ENCODE data around the gene PROC. TPM values are rescaled to one million over a fixed set of nuclear protein-coding genes. Genes with fewer than 3 reads are reported as not detected.

The PROC gene
- total RNA-seq, 2 experiments from 2014 or later = 0.41 to 0.59 TPM

DNA sequence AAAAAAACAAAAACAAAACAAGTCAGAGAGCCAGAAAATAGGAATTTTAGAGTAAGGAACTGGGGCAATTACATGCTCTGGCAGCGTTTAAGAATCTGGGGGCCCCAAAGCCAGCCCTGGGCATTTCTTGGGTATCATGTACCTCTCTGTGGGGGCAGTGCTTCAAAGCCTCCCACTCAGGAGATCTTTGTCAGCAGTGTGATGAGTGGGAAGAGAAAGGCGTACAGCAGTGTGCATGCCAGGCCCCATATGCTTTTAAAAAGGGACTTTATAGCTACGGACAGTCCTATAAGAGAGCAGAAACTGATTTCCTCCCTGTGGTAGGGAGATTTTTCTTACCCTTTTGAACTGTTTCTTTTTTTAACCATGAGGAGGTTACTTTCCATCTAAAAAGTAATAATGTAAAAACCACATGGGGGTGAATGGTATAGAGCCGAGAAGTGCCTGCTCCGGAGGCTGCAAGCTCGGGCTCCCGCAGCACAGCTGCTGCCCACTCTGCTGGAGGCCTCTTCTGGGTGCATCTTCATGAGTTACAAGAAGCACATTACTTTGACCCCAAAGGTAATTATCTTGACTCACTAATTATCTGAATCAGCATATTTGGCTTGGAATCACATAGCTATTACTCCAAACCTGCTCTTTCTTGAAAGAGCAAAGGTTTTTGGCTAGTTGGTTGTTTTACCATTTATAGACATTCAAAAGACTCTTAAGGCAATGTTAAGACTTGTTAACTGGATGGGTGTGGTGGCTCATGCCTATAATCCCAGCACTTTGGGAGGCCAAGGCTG is 46.4 kb downstream of the PROC start:
- TF ChIP-seq EZH2phosphoT487 (IDR thresholded peaks at IDR 0.05; ENCODE audit: borderline replicate concordance, low read depth, low read length) = no peak
- TF ChIP-seq, protein P1, sequence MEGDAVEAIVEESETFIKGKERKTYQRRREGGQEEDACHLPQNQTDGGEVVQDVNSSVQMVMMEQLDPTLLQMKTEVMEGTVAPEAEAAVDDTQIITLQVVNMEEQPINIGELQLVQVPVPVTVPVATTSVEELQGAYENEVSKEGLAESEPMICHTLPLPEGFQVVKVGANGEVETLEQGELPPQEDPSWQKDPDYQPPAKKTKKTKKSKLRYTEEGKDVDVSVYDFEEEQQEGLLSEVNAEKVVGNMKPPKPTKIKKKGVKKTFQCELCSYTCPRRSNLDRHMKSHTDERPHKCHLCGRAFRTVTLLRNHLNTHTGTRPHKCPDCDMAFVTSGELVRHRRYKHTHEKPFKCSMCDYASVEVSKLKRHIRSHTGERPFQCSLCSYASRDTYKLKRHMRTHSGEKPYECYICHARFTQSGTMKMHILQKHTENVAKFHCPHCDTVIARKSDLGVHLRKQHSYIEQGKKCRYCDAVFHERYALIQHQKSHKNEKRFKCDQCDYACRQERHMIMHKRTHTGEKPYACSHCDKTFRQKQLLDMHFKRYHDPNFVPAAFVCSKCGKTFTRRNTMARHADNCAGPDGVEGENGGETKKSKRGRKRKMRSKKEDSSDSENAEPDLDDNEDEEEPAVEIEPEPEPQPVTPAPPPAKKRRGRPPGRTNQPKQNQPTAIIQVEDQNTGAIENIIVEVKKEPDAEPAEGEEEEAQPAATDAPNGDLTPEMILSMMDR (conservative IDR thresholded peaks at IDR 0.05; ENCODE audit: low read length) = no peak
- no peaks in the 10 kb centered on the region for H3K9me2 ChIP-seq (ENCODE audit: insufficient read depth, low read length)
- H3K9me3 ChIP-seq (ENCODE audit: low read length) = no peaks in the 10 kb centered on the region
- no peak overlapping the region for H3K4me2 ChIP-seq (ENCODE audit: low read length)
- DNase-seq (ENCODE audit: low spot score) = no peak
- H3K4me1 ChIP-seq (ENCODE audit: insufficient read depth, low read length, poor library complexity, severe bottlenecking) = no peaks in the 10 kb centered on the region
- no peak overlapping the region for H3K4me3 ChIP-seq (ENCODE audit: low read depth, low read length, poor library complexity, severe bottlenecking)
- intact Hi-C loops (cut with micrococcal nuclease; ENCODE audit: unreplicated experiment) = no loop called here
- POLR2A ChIA-PET = interaction anchor here (0.5 to 0.7 kb wide), 2 partner anchors 22 to 262 kb away, joined by 3 to 4 read pairs; no protein-coding TSS in a partner anchor
- no peaks in the 10 kb centered on the region for H3K79me2 ChIP-seq (ENCODE audit: insufficient read depth, low read depth, low read length)
- no peak overlapping the region for H3K27ac ChIP-seq (ENCODE audit: low read depth, low read length, poor library complexity, severe bottlenecking)
- no peaks in the 10 kb centered on the region for H4K20me1 ChIP-seq (ENCODE audit: insufficient read depth, low read length)
- peaks cover 16% of the 10 kb centered on the region for H3K36me3 ChIP-seq (ENCODE audit: insufficient read depth, low read length)
- no TSS peak for BruUV-seq (replicated peaks)
- CTCF ChIA-PET (ENCODE audit: unreplicated experiment) = no interaction called here
- no peak overlapping the region for H2AFZ ChIP-seq (ENCODE audit: low read length)

DNA sequence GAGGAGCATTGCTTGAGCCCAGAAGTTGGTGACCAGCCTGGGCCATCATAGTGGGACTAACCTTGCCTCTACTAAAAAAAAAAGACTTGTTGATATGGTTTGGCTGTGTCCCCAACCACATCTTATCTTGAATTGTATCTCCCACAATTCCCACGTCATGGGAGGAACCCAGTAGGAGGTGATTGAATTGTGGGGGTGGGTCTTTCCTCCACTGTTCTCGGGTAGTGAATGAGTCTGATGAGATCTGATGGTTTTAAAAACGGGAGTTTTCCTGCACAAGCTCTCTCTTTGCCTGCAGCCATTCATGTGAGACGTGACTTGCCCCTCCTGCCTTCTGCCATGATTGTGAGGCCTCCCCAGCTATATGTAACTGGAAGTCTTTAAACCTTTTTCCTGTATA is 47.0 kb downstream of the PROC start:
- no peak for DNase-seq (ENCODE audit: low spot score)
- ChIA-PET POLR2A (interaction anchor here (0.7 kb wide), 1 partner anchor 262 kb away, joined by 4 read pairs; no protein-coding TSS in a partner anchor), CTCF (ENCODE audit: unreplicated experiment) (no interaction called here)
- H3K36me3 ChIP-seq (ENCODE audit: insufficient read depth, low read length) = peaks cover 21% of the 10 kb centered on the region
- H3K27ac ChIP-seq (ENCODE audit: low read depth, low read length, poor library complexity, severe bottlenecking) = no peak overlapping the region
- H3K9me3 ChIP-seq (ENCODE audit: low read length) = no peaks in the 10 kb centered on the region
- no peak overlapping the region for H3K4me2 ChIP-seq (ENCODE audit: low read length)
- H3K4me3 ChIP-seq (ENCODE audit: low read depth, low read length, poor library complexity, severe bottlenecking) = no peak overlapping the region
- H2AFZ ChIP-seq (ENCODE audit: low read length) = no peak overlapping the region
- H3K9me2 ChIP-seq (ENCODE audit: insufficient read depth, low read length) = no peaks in the 10 kb centered on the region
- no peaks in the 10 kb centered on the region for H4K20me1 ChIP-seq (ENCODE audit: insufficient read depth, low read length)
- intact Hi-C loops (cut with micrococcal nuclease; ENCODE audit: unreplicated experiment) = no loop called here
- TF ChIP-seq, protein P1 (conservative IDR thresholded peaks at IDR 0.05; ENCODE audit: low read length) = no peak
- TF ChIP-seq EZH2phosphoT487 (IDR thresholded peaks at IDR 0.05; ENCODE audit: borderline replicate concordance, low read depth, low read length) = no peak
- BruUV-seq (replicated peaks) = no TSS peak
- H3K79me2 ChIP-seq (ENCODE audit: insufficient read depth, low read depth, low read length) = no peaks in the 10 kb centered on the region
- H3K4me1 ChIP-seq (ENCODE audit: insufficient read depth, low read length, poor library complexity, severe bottlenecking) = no peaks in the 10 kb centered on the region

DNA sequence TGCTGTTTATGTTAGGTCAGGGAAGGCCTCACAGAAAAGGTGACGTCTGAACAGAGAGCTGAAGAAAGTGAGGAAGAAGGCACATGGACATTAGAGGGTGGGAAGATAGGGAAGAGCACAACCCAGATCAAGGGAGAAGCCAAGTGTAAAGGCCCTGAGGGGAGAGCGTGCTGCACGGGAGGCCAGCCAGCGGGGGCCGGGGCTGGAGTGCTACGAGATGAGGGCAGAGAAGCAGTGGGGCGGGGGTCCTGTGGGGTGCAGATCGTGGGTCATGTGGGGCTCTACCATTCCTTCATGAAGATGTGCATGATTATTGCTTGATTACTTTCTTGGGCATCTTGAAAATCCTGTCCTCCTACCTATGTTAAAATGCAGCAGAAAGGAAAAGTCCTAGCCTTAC is 50.8 kb downstream of the PROC start:
- no peak for DNase-seq (ENCODE audit: low spot score)
- no peak overlapping the region for H3K4me2 ChIP-seq (ENCODE audit: low read length)
- no peaks in the 10 kb centered on the region for H4K20me1 ChIP-seq (ENCODE audit: insufficient read depth, low read length)
- H2AFZ ChIP-seq (ENCODE audit: low read length) = no peak overlapping the region
- TF ChIP-seq, protein P1 (conservative IDR thresholded peaks at IDR 0.05; ENCODE audit: low read length) = no peak
- TF ChIP-seq EZH2phosphoT487 (IDR thresholded peaks at IDR 0.05; ENCODE audit: borderline replicate concordance, low read depth, low read length) = no peak
- peaks cover 21% of the 10 kb centered on the region for H3K36me3 ChIP-seq (ENCODE audit: insufficient read depth, low read length)
- no peaks in the 10 kb centered on the region for H3K9me3 ChIP-seq (ENCODE audit: low read length)
- H3K9me2 ChIP-seq (ENCODE audit: insufficient read depth, low read length) = no peaks in the 10 kb centered on the region
- POLR2A ChIA-PET = no interaction called here
- no peaks in the 10 kb centered on the region for H3K4me1 ChIP-seq (ENCODE audit: insufficient read depth, low read length, poor library complexity, severe bottlenecking)
- CTCF ChIA-PET (ENCODE audit: unreplicated experiment) = no interaction called here
- no peak overlapping the region for H3K4me3 ChIP-seq (ENCODE audit: low read depth, low read length, poor library complexity, severe bottlenecking)
- H3K27ac ChIP-seq (ENCODE audit: low read depth, low read length, poor library complexity, severe bottlenecking) = no peak overlapping the region
- intact Hi-C loops (cut with micrococcal nuclease; ENCODE audit: unreplicated experiment) = no loop called here
- H3K79me2 ChIP-seq (ENCODE audit: insufficient read depth, low read depth, low read length) = no peaks in the 10 kb centered on the region
- no TSS peak for BruUV-seq (replicated peaks)
